Testis (tissue), 3 donors: Measurements from ENCODE around the gene FAM53A. TPM values are rescaled to one million over a fixed set of nuclear protein-coding genes. Genes with fewer than 3 reads are reported as not detected.

Source experiments
- DNase-seq: peaks from one replicate; pipeline ENCODE4 v3.0.0-alpha.2; 2019
- H3K27ac ChIP-seq, 2 donors: fragments of 200-600 bp; sonication (generic); one replicate each; pipeline ENCODE4 v1.5.1; 2019
- H3K27me3 ChIP-seq: fragments of 200-600 bp; sonication (generic); one replicate; pipeline ENCODE4 v1.5.1; 2019
- H3K36me3 ChIP-seq: fragments of 200-600 bp; sonication (generic); one replicate; pipeline ENCODE4 v1.5.1; 2017; ENCODE audit warnings: low read depth; ENCODE audit errors: missing control alignments
- H3K4me1 ChIP-seq: fragments of 200-600 bp; sonication (generic); one replicate; pipeline ENCODE4 v1.5.1; 2019
- H3K4me3 ChIP-seq, 2 donors: fragments of 200-600 bp; sonication (generic); one replicate each; pipeline ENCODE4 v1.5.1; 2017 to 2019
- H3K9me3 ChIP-seq: fragments of 200-600 bp; sonication (generic); one replicate; pipeline ENCODE4 v1.5.1; 2017
- POLR2A ChIP-seq: fragments of 450-650 bp; IDR thresholded peaks from one replicate; pipeline ENCODE4 v1.6.1; 2017; ENCODE audit warnings: antibody characterized with exemption, mild to moderate bottlenecking, moderate library complexity
- WGBS, 2 donors: methylation state at CpG; one replicate each; pipeline ENCODE4 v1.1.5; 2018; 5-methylcytosine and 5-hydroxymethylcytosine counted together
- intact Hi-C: fragments of 100-400 bp; cut with DNase I; formaldehyde crosslinking; loops from one replicate; pipeline ENCODE4 v1.15.1; 2023; ENCODE audit warnings: low total_unique reads
- polyA plus RNA-seq: library from polyadenylated mRNA; stranded (reverse); fragments of 350-450 nt; fragmentation: Illumina TruSeq; extraction: RNeasy Lipid Tissue Mini Kit (QIAGEN cat#74804); gene quantifications from one replicate; pipeline ENCODE4 v1.2.3, GENCODE V29; 2014; ENCODE audit warnings: low read depth, low replicate concordance; ENCODE audit not compliant: insufficient read depth
- total RNA-seq, 2 donors: library from RNA; depleted of rRNA; stranded (reverse); fragments of >200 nt; gene quantifications; one replicate each; pipeline ENCODE4 v1.2.3, GENCODE V29; 2016
- TF ChIP-seq, protein P1 (sequence below), 3 experiments: fragments of 450-650 bp in 2 of 3; fragments of 200-600 bp in 1 of 3; sonication (generic) in 1 of 3; IDR thresholded peaks; one replicate each; pipeline ENCODE4 v1.5.1; 2016 to 2019; ENCODE audit warnings: antibody characterized with exemption in 3 of 3, mild to moderate bottlenecking in 2 of 3, moderate library complexity in 1 of 3

FAM53A gene
- total and polyA plus RNA-seq, 3 donors from 2014 or later: 24.2 to 60.8 (median 41.3) TPM

DNA sequence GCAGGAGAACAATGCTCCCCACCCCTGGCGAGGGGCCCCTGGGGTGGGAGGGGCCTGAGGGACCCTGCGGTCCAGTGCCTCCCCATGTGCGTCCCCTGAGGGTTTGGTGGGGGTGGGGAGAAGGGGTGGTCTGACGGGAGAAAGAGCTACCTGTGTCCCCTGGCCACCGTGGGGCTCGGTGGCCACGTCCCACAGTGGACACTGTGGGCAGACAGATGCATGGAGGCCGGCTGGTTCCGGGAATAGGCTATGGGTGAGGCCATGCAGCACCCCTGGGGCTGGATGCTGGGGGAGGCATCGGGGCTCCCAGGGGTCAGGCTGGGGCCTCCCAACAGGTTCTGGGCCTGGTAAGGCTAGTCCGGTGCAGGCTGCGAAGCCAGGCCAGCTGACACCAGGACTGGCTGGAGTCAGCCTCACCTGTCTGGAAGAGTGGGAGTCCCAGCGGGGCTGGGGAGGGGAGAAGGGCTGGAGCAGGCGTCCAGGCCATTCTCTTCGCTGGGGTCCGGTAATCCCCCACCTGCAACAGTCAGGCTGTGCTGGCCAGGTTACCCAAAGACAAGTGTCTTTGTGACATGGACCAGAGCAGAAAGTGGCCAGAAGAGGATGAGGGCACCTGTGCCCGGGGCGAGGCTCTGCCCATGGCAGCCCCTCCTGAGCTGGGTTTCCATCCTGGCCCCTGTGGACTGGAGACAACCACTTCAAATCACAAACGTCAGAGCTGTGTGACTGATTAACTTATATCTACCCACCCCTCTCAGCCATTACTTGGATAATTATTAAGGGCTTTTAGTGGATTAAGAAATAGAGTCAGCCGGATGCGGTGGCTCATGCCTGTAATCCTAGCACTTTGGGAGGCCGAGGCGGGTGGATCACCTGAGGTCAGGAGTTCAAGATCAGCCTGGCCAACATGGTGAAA is 1.4 kb upstream of the FAM53A start:
- no peaks in the 10 kb centered on the region for H3K27me3 ChIP-seq
- WGBS, 2 donors: 52 to 67% methylated on average over 18 to 19 of the region's 23 CpGs
- TF ChIP-seq, protein P1, sequence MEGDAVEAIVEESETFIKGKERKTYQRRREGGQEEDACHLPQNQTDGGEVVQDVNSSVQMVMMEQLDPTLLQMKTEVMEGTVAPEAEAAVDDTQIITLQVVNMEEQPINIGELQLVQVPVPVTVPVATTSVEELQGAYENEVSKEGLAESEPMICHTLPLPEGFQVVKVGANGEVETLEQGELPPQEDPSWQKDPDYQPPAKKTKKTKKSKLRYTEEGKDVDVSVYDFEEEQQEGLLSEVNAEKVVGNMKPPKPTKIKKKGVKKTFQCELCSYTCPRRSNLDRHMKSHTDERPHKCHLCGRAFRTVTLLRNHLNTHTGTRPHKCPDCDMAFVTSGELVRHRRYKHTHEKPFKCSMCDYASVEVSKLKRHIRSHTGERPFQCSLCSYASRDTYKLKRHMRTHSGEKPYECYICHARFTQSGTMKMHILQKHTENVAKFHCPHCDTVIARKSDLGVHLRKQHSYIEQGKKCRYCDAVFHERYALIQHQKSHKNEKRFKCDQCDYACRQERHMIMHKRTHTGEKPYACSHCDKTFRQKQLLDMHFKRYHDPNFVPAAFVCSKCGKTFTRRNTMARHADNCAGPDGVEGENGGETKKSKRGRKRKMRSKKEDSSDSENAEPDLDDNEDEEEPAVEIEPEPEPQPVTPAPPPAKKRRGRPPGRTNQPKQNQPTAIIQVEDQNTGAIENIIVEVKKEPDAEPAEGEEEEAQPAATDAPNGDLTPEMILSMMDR (IDR thresholded peaks at IDR 0.05): no peak
- TF ChIP-seq POLR2A: no peak
- no peaks in the 10 kb centered on the region for H3K36me3 ChIP-seq
- H3K4me3 ChIP-seq: peak overlapping the region; percentile 57 to 71
- H3K4me1 ChIP-seq: no peaks in the 10 kb centered on the region
- H3K9me3 ChIP-seq: no peaks in the 10 kb centered on the region
- no peak for DNase-seq
- intact Hi-C loops: no loop called here
- H3K27ac ChIP-seq: no peak overlapping the region

DNA sequence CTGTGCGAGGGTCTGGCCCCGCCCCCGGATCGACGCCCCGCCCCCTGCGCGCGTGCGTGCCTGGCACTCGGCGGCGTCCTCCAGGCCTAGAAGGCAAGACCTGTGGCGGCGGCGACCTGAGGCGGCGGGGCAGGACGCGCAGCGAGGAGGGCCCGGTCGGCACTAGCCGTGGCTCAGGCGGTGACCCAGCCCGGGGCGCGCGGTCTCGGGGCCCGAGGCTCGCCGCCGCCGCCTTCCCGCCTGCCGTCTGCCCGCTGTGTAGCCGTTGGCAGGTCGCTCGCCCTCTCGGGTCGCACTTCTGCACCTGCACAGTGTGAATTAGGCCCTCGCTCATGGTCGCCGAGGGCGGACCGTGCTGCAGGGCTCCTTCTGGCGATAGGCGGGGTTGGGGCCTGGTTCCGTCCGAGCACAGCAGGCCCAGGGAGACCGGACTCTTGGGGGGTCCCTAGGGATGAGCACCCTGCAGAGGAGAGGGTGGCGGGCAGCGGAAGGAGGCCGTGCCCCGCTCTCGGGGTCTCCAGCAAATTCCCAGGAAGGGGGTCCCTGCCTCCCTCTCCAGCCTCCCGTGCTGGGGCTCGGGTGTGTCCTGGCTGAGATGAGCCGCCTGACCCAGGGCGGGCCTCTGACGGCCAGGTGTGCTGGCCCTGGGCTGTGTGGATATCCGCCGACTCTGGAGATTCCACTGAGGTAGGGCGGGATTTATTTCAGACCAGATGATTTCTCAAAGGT is 557 bp upstream of the FAM53A start:
- intact Hi-C loops: no loop called here
- DNase-seq: peak; percentile 94
- Histone ChIP-seq H3K36me3 (no peaks in the 10 kb centered on the region), H3K4me1 (no peaks in the 10 kb centered on the region), H3K27me3 (no peaks in the 10 kb centered on the region), H3K9me3 (no peaks in the 10 kb centered on the region), H3K27ac (peak overlapping the region; percentile 33 to 77), H3K4me3 (peak overlapping the region; percentile 57 to 71)
- WGBS, 2 donors: 47% methylated on average over 45 of the region's 66 CpGs; no CpG with 5 or more reads in 1 of the 2 donors
- TF ChIP-seq, protein P1 (IDR thresholded peaks at IDR 0.05): no peak
- TF ChIP-seq POLR2A: no peak

DNA sequence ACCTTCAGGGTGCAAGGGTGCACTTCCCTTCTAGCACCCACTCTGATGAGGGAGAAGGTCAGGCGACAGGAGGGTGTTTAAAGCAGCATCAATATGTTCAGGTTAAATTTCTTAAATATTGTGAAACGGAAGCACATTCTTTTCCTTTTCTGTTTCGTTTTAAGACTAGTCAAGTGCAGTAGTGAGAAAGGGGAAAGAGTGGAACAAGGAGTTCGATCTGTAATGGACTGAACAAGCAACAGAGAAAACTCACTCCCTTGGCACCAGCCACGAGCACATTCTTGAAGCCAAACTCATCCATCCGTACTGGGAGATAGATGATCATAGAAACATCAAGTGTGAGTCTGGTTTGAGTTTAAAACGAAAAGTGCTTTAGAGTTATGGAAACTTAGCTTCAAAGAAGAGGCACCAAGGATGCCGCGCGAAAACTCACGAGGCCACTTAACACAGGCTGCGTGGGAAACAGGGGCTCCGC is 815 bp downstream of the FAM53A start:
- no peaks in the 10 kb centered on the region for H3K9me3 ChIP-seq
- peak overlapping the region; percentile 59 to 71 for H3K4me3 ChIP-seq
- H3K27ac ChIP-seq: peak overlapping the region; percentile 46 to 87
- 2 to 3% methylated on average over 13 of the region's 13 CpGs for WGBS, 2 donors
- intact Hi-C loops: no loop called here
- no peak for TF ChIP-seq POLR2A
- TF ChIP-seq, protein P1 (IDR thresholded peaks at IDR 0.05): no peak
- peak; percentile 60 for DNase-seq
- no peaks in the 10 kb centered on the region for H3K27me3 ChIP-seq
- no peaks in the 10 kb centered on the region for H3K36me3 ChIP-seq
- no peaks in the 10 kb centered on the region for H3K4me1 ChIP-seq

DNA sequence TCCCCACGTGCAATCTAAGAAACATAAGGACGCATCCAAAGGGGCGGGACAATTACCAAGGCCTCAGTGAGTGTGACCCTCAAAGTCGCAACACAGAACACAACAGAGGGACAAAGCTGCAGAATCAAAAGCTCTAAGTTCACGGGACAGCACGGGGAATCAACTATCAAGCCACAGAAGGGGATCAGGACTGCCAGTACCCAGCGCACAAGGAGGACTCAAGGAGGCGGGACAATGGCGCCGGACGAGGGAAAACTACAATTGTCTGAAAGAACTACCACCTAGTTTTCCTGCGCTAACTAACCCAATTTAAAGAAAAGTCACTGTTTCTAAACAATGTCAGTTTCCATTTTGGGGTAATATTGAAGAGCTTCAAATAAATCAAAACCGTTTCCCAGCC is 1.3 kb downstream of the FAM53A start:
- intact Hi-C loops: no loop called here
- WGBS, 2 donors: 61 to 65% methylated on average over 13 of the region's 13 CpGs
- no peaks in the 10 kb centered on the region for H3K36me3 ChIP-seq
- peak overlapping the region in 1 of 2 donors; percentile 87 for H3K27ac ChIP-seq
- TF ChIP-seq, protein P1 (IDR thresholded peaks at IDR 0.05): no peak
- TF ChIP-seq POLR2A: no peak
- no peaks in the 10 kb centered on the region for H3K27me3 ChIP-seq
- no peaks in the 10 kb centered on the region for H3K4me1 ChIP-seq
- H3K9me3 ChIP-seq: no peaks in the 10 kb centered on the region
- peak overlapping the region; percentile 59 to 71 for H3K4me3 ChIP-seq
- DNase-seq: no peak
